Activated naive CD4-positive, alpha-beta T cell treated with anti-CD3 and anti-CD28 coated beads for 36 hours (primary cell): Measurements from ENCODE around the gene SPATA31A6. TPM values are rescaled to one million over a fixed set of nuclear protein-coding genes. Genes with fewer than 3 reads are reported as not detected.
"Not testable (repeated sequence)": the region's sequence is repeated elsewhere in the genome, so short reads cannot be mapped to it uniquely, and the experiment has no call there.

ENCODE experiments used
- CTCF ChIA-PET: fragments of 350-600 bp; sonication (Branson Sonifier 250); formaldehyde crosslinking; loops from one replicate; lab custom pipeline; 2021; ENCODE audit warnings: antibody characterized with exemption; lab: Charles Lee
- DNase-seq: peaks from one replicate; pipeline ENCODE4 v3.0.0-alpha.2; 2020
- H3K27ac Mint-ChIP-seq: one replicate; pipeline ENCODE4 v1.8.0; 2021; ENCODE audit warnings: mild to moderate bottlenecking, mixed read lengths
- H3K27me3 Mint-ChIP-seq: one replicate; pipeline ENCODE4 v1.8.0; 2021; ENCODE audit warnings: low read depth, mixed read lengths
- H3K36me3 Mint-ChIP-seq: one replicate; pipeline ENCODE4 v1.8.0; 2021; ENCODE audit warnings: low read depth, mixed read lengths
- H3K4me1 Mint-ChIP-seq: one replicate; pipeline ENCODE4 v1.8.0; 2021; ENCODE audit warnings: low read depth, mixed read lengths
- H3K4me3 Mint-ChIP-seq: one replicate; pipeline ENCODE4 v1.8.0; 2021; ENCODE audit warnings: mild to moderate bottlenecking, moderate library complexity, mixed read lengths
- H3K9me3 Mint-ChIP-seq: one replicate; pipeline ENCODE4 v1.8.0; 2021; ENCODE audit warnings: mixed read lengths
- intact Hi-C: fragments of 100-400 bp; cut with micrococcal nuclease; formaldehyde crosslinking; loops from one replicate; pipeline ENCODE4 v1.15.1; 2023
- total RNA-seq, 2 experiments: library from RNA; stranded (reverse); gene quantifications; one replicate each; pipeline ENCODE4 v1.2.3, GENCODE V29; 2021

SPATA31A6 gene
- not detected for total RNA-seq

GRCh38 chr9:42183359-42183758, at the start of gene SPATA31A6:
Gene SPATA31A6, plus strand, starts transcription at chr9:42183659. Its CDS starts 29 bp downstream, at chr9:42183688.
- intact Hi-C loops, H3K27ac Mint-ChIP-seq, H3K36me3 Mint-ChIP-seq, H3K4me1 Mint-ChIP-seq, H3K9me3 Mint-ChIP-seq, DNase-seq, H3K4me3 Mint-ChIP-seq, H3K27me3 Mint-ChIP-seq, CTCF ChIA-PET: not testable (repeated sequence)

- intact Hi-C loops, DNase-seq, H3K36me3 Mint-ChIP-seq, H3K27me3 Mint-ChIP-seq, CTCF ChIA-PET, H3K9me3 Mint-ChIP-seq, H3K4me1 Mint-ChIP-seq, H3K4me3 Mint-ChIP-seq, H3K27ac Mint-ChIP-seq: not testable (repeated sequence)
Observed at GRCh38 chr9:42160299-42160698, 23.2 kb upstream of the SPATA31A6 start.

GRCh38 chr9:42219861-42220260, 36.4 kb downstream of the SPATA31A6 start:
- intact Hi-C loops, H3K36me3 Mint-ChIP-seq, DNase-seq, H3K27ac Mint-ChIP-seq, H3K27me3 Mint-ChIP-seq, H3K9me3 Mint-ChIP-seq, H3K4me1 Mint-ChIP-seq, H3K4me3 Mint-ChIP-seq, CTCF ChIA-PET: not testable (repeated sequence)

- H3K27ac Mint-ChIP-seq, H3K9me3 Mint-ChIP-seq, H3K4me3 Mint-ChIP-seq, H3K4me1 Mint-ChIP-seq, CTCF ChIA-PET, H3K27me3 Mint-ChIP-seq, intact Hi-C loops, H3K36me3 Mint-ChIP-seq, DNase-seq: not testable (repeated sequence)
Observed at GRCh38 chr9:42223230-42223629, 39.8 kb downstream of the SPATA31A6 start.

GRCh38 chr9:42233031-42233430, 49.6 kb downstream of the SPATA31A6 start:
- H3K4me1 Mint-ChIP-seq, DNase-seq, intact Hi-C loops, H3K9me3 Mint-ChIP-seq, H3K27me3 Mint-ChIP-seq, H3K27ac Mint-ChIP-seq, CTCF ChIA-PET, H3K4me3 Mint-ChIP-seq, H3K36me3 Mint-ChIP-seq: not testable (repeated sequence)

- H3K4me3 Mint-ChIP-seq, intact Hi-C loops, CTCF ChIA-PET, DNase-seq, H3K9me3 Mint-ChIP-seq, H3K27me3 Mint-ChIP-seq, H3K27ac Mint-ChIP-seq, H3K36me3 Mint-ChIP-seq, H3K4me1 Mint-ChIP-seq: not testable (repeated sequence)
Observed at GRCh38 chr9:42234610-42235009, 51.2 kb downstream of the SPATA31A6 start.

- CTCF ChIA-PET, H3K9me3 Mint-ChIP-seq, H3K4me3 Mint-ChIP-seq, H3K27me3 Mint-ChIP-seq, H3K27ac Mint-ChIP-seq, DNase-seq, intact Hi-C loops, H3K36me3 Mint-ChIP-seq, H3K4me1 Mint-ChIP-seq: not testable (repeated sequence)
Observed at GRCh38 chr9:42235352-42235991, 52.0 kb downstream of the SPATA31A6 start.

- H3K27me3 Mint-ChIP-seq, DNase-seq, H3K9me3 Mint-ChIP-seq, H3K4me1 Mint-ChIP-seq, H3K4me3 Mint-ChIP-seq, H3K36me3 Mint-ChIP-seq, intact Hi-C loops, CTCF ChIA-PET, H3K27ac Mint-ChIP-seq: not testable (repeated sequence)
Observed at GRCh38 chr9:42236097-42236496, 52.6 kb downstream of the SPATA31A6 start.

GRCh38 chr9:42237381-42237780, 53.9 kb downstream of the SPATA31A6 start:
- H3K27me3 Mint-ChIP-seq, intact Hi-C loops, H3K4me3 Mint-ChIP-seq, CTCF ChIA-PET, H3K4me1 Mint-ChIP-seq, H3K9me3 Mint-ChIP-seq, H3K36me3 Mint-ChIP-seq, H3K27ac Mint-ChIP-seq, DNase-seq: not testable (repeated sequence)

GRCh38 chr9:42238862-42239261, 55.4 kb downstream of the SPATA31A6 start:
- intact Hi-C loops, H3K36me3 Mint-ChIP-seq, CTCF ChIA-PET, DNase-seq, H3K27ac Mint-ChIP-seq, H3K4me1 Mint-ChIP-seq, H3K9me3 Mint-ChIP-seq, H3K27me3 Mint-ChIP-seq, H3K4me3 Mint-ChIP-seq: not testable (repeated sequence)

Other genes with a start within 250 kb of the SPATA31A6 start
- not detected for gene CNTNAP3B, start 54.2 kb upstream of the SPATA31A6 start, total RNA-seq